ENCODE measurements around the gene MAN1A1. TPM values are rescaled to one million over a fixed set of nuclear protein-coding genes. Genes with fewer than 3 reads are reported as not detected.

MAN1A1 gene
- total and polyA plus RNA-seq, 2 experiments from 2014 or later, result 2.0 to 8.7 TPM

DNA sequence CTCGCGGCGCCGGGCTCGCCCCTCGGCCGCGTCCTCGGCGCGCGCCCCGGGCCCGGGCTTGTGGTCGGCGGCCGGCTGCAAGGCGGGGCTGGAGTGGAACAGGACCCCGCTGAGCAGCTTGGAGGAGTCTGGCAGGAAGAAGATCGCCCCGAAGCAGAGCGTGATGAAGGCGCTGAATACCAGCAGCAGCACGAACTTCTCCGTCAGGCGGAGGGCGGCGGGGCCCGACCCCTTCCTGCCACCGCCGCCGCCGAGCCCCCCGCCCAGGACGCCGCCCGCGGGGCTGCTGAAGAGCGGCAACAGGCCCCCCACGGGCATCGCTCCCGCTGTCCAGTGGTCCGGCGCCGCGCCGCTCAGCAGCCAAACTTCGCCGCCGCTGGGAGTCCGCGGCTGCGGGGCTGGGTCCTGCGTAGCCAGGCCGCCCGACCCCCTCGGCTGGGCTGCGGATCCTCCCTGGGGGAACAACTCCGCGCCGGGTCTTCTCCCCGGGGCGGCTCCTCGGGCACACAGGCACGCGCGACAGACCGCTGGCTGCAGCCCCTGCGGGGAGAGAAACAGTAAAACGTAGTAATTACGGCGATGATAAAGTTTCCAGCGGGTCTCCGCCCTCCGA lies 707 bp downstream of the MAN1A1 start:
- TF ChIP-seq, protein P1, sequence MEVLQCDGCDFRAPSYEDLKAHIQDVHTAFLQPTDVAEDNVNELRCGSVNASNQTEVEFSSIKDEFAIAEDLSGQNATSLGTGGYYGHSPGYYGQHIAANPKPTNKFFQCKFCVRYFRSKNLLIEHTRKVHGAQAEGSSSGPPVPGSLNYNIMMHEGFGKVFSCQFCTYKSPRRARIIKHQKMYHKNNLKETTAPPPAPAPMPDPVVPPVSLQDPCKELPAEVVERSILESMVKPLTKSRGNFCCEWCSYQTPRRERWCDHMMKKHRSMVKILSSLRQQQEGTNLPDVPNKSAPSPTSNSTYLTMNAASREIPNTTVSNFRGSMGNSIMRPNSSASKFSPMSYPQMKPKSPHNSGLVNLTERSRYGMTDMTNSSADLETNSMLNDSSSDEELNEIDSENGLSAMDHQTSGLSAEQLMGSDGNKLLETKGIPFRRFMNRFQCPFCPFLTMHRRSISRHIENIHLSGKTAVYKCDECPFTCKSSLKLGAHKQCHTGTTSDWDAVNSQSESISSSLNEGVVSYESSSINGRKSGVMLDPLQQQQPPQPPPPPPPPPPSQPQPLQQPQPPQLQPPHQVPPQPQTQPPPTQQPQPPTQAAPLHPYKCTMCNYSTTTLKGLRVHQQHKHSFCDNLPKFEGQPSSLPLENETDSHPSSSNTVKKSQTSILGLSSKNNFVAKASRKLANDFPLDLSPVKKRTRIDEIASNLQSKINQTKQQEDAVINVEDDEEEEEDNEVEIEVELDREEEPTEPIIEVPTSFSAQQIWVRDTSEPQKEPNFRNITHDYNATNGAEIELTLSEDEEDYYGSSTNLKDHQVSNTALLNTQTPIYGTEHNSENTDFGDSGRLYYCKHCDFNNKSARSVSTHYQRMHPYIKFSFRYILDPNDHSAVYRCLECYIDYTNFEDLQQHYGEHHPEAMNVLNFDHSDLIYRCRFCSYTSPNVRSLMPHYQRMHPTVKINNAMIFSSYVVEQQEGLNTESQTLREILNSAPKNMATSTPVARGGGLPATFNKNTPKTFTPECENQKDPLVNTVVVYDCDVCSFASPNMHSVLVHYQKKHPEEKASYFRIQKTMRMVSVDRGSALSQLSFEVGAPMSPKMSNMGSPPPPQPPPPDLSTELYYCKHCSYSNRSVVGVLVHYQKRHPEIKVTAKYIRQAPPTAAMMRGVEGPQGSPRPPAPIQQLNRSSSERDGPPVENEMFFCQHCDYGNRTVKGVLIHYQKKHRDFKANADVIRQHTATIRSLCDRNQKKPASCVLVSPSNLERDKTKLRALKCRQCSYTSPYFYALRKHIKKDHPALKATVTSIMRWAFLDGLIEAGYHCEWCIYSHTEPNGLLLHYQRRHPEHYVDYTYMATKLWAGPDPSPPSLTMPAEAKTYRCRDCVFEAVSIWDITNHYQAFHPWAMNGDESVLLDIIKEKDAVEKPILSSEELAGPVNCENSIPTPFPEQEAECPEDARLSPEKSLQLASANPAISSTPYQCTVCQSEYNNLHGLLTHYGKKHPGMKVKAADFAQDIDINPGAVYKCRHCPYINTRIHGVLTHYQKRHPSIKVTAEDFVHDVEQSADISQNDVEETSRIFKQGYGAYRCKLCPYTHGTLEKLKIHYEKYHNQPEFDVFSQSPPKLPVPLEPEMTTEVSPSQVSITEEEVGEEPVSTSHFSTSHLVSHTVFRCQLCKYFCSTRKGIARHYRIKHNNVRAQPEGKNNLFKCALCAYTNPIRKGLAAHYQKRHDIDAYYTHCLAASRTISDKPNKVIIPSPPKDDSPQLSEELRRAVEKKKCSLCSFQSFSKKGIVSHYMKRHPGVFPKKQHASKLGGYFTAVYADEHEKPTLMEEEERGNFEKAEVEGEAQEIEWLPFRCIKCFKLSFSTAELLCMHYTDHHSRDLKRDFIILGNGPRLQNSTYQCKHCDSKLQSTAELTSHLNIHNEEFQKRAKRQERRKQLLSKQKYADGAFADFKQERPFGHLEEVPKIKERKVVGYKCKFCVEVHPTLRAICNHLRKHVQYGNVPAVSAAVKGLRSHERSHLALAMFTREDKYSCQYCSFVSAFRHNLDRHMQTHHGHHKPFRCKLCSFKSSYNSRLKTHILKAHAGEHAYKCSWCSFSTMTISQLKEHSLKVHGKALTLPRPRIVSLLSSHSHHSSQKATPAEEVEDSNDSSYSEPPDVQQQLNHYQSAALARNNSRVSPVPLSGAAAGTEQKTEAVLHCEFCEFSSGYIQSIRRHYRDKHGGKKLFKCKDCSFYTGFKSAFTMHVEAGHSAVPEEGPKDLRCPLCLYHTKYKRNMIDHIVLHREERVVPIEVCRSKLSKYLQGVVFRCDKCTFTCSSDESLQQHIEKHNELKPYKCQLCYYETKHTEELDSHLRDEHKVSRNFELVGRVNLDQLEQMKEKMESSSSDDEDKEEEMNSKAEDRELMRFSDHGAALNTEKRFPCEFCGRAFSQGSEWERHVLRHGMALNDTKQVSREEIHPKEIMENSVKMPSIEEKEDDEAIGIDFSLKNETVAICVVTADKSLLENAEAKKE (CRISPR knock-in tag; IDR thresholded peaks at IDR 0.05), result no peak
- TF ChIP-seq JUNB (IDR thresholded peaks at IDR 0.05; ENCODE audit: unreplicated experiment) (no peak), EZH2 (IDR thresholded peaks at IDR 0.05; ENCODE audit: low read depth, unreplicated experiment) (peak; percentile 23)
- TF ChIP-seq, protein P2, sequence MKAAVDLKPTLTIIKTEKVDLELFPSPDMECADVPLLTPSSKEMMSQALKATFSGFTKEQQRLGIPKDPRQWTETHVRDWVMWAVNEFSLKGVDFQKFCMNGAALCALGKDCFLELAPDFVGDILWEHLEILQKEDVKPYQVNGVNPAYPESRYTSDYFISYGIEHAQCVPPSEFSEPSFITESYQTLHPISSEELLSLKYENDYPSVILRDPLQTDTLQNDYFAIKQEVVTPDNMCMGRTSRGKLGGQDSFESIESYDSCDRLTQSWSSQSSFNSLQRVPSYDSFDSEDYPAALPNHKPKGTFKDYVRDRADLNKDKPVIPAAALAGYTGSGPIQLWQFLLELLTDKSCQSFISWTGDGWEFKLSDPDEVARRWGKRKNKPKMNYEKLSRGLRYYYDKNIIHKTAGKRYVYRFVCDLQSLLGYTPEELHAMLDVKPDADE (IDR thresholded peaks at IDR 0.05), result no peak
- Mint-ChIP-seq H3K4me3 (peak overlapping the region; percentile 78), H3K4me1 (peaks cover 15% of the 10 kb centered on the region), H3K27ac (no peak overlapping the region), H3K27me3 (ENCODE audit: insufficient read depth, low read depth, poor library complexity) (peaks cover 7% of the 10 kb centered on the region), H3K9me3 (no peaks in the 10 kb centered on the region; the same call in 2 of the 3 replicates), H3K36me3 (ENCODE audit: low read depth) (no peaks in the 10 kb centered on the region)
- peaks cover 21% of the 10 kb centered on the region for H3K4me1 ChIP-seq (ENCODE audit: insufficient read depth)
- H2AFZ ChIP-seq, result peak overlapping the region; percentile 96
- H3K9me2 ChIP-seq (ENCODE audit: insufficient read depth), result no peaks in the 10 kb centered on the region
- no peaks in the 10 kb centered on the region for H3K79me2 ChIP-seq (replicated peaks; ENCODE audit: insufficient read depth)
- no peaks in the 10 kb centered on the region for H3F3A ChIP-seq (replicated peaks; ENCODE audit: low read depth)
- H4K20me1 ChIP-seq (replicated peaks; ENCODE audit: insufficient read depth), result no peaks in the 10 kb centered on the region
- no peaks in the 10 kb centered on the region for H3K36me3 ChIP-seq (ENCODE audit: insufficient read depth)
- ATAC-seq (peak; percentile 50), DNase-seq (ENCODE audit: low spot score) (peak; percentile 66)
- no peak overlapping the region for H3K27ac ChIP-seq (ENCODE audit: low read depth)
- peaks cover 52% of the 10 kb centered on the region for H3K27me3 ChIP-seq (ENCODE audit: insufficient read depth)
- peak overlapping the region; percentile 84 for H3K4me3 ChIP-seq
- H3K4me2 ChIP-seq, result peak overlapping the region; percentile 97
